ENCODE measurements around the gene TMEM212. TPM values are rescaled to one million over a fixed set of nuclear protein-coding genes. Genes with fewer than 3 reads are reported as not detected.

TMEM212 gene
- total and polyA plus RNA-seq, 4 experiments from 2014 or later = not detected

GRCh38 chr3:171803044-171803443, 40.1 kb upstream of the TMEM212 start:
- Histone ChIP-seq H3K4me3 (ENCODE audit: low read length in 2 of 2) (no peak overlapping the region), H3K27ac (ENCODE audit: low read depth, low read length) (no peak overlapping the region), H3K36me3 (ENCODE audit: insufficient read depth, low read length) (no peaks in the 10 kb centered on the region), H3K9me3 (ENCODE audit: control insufficient read depth in 1 of 2, low read length in 2 of 2) (no peaks in the 10 kb centered on the region), H3K4me1 (ENCODE audit: insufficient read depth, low read length) (no peaks in the 10 kb centered on the region), H3K27me3 (ENCODE audit: insufficient read depth, low read length) (no peaks in the 10 kb centered on the region)
- Mint-ChIP-seq H3K27me3 (peaks cover 4% of the 10 kb centered on the region in 2 donors), H3K4me3 (no peak overlapping the region), H3K27ac (no peak overlapping the region), H3K36me3 (no peaks in the 10 kb centered on the region), H3K4me1 (peaks cover 0 to 3% (median 2%) of the 10 kb centered on the region in 4 donors), H3K9me3 (no peaks in the 10 kb centered on the region)
- POLR2A ChIA-PET (ENCODE audit: partially characterized antibody) = no interaction called here
- no peak for DNase-seq
- CTCF ChIA-PET (ENCODE audit: partially characterized antibody) = no interaction called here
- intact Hi-C loops (cut with micrococcal nuclease) = no loop called here

GRCh38 chr3:171804618-171805389, 38.3 kb upstream of the TMEM212 start:
- Histone ChIP-seq H3K27me3 (ENCODE audit: insufficient read depth, low read length) (no peaks in the 10 kb centered on the region), H3K27ac (ENCODE audit: low read depth, low read length) (no peak overlapping the region), H3K9me3 (ENCODE audit: control insufficient read depth in 1 of 2, low read length in 2 of 2) (no peaks in the 10 kb centered on the region), H3K36me3 (ENCODE audit: insufficient read depth, low read length) (no peaks in the 10 kb centered on the region), H3K4me1 (ENCODE audit: insufficient read depth, low read length) (peaks cover 6% of the 10 kb centered on the region), H3K4me3 (ENCODE audit: low read length in 2 of 2) (no peak overlapping the region)
- peaks cover 8 to 11% of the 10 kb centered on the region in 2 donors for H3K27me3 Mint-ChIP-seq
- POLR2A ChIA-PET (ENCODE audit: partially characterized antibody) = no interaction called here
- no peaks in the 10 kb centered on the region for H3K9me3 Mint-ChIP-seq
- H3K4me1 Mint-ChIP-seq = peaks cover 7 to 12% (median 9%) of the 10 kb centered on the region in 4 donors
- CTCF ChIA-PET (ENCODE audit: partially characterized antibody) = no interaction called here
- H3K27ac Mint-ChIP-seq = no peak overlapping the region
- no peak overlapping the region for H3K4me3 Mint-ChIP-seq
- H3K36me3 Mint-ChIP-seq = no peaks in the 10 kb centered on the region
- DNase-seq = no peak
- intact Hi-C loops (cut with micrococcal nuclease) = no loop called here

- no peaks in the 10 kb centered on the region for H3K36me3 ChIP-seq (ENCODE audit: insufficient read depth, low read length)
- Mint-ChIP-seq H3K36me3 (no peaks in the 10 kb centered on the region), H3K4me3 (no peak overlapping the region), H3K4me1 (peaks cover 9 to 17% (median 11%) of the 10 kb centered on the region in 4 donors), H3K27me3 (peaks cover 10 to 14% of the 10 kb centered on the region in 2 donors), H3K9me3 (no peaks in the 10 kb centered on the region), H3K27ac (no peak overlapping the region)
- CTCF ChIA-PET (ENCODE audit: partially characterized antibody) = no interaction called here
- no peak overlapping the region for H3K27ac ChIP-seq (ENCODE audit: low read depth, low read length)
- H3K27me3 ChIP-seq (ENCODE audit: insufficient read depth, low read length) = no peaks in the 10 kb centered on the region
- peaks cover 10% of the 10 kb centered on the region for H3K4me1 ChIP-seq (ENCODE audit: insufficient read depth, low read length)
- intact Hi-C loops (cut with micrococcal nuclease) = no loop called here
- no peak for DNase-seq
- POLR2A ChIA-PET (ENCODE audit: partially characterized antibody) = no interaction called here
- H3K9me3 ChIP-seq (ENCODE audit: control insufficient read depth in 1 of 2, low read length in 2 of 2) = no peaks in the 10 kb centered on the region
- no peak overlapping the region for H3K4me3 ChIP-seq (ENCODE audit: low read length in 2 of 2)
Observed at GRCh38 chr3:171805687-171806086, 37.5 kb upstream of the TMEM212 start.

- Mint-ChIP-seq H3K9me3 (no peaks in the 10 kb centered on the region), H3K36me3 (no peaks in the 10 kb centered on the region), H3K27ac (no peak overlapping the region), H3K4me1 (peaks cover 9 to 19% (median 13%) of the 10 kb centered on the region in 4 donors), H3K27me3 (peaks cover 13 to 19% of the 10 kb centered on the region in 2 donors), H3K4me3 (no peak overlapping the region)
- intact Hi-C loops (cut with micrococcal nuclease) = no loop called here
- Histone ChIP-seq H3K36me3 (ENCODE audit: insufficient read depth, low read length) (no peaks in the 10 kb centered on the region), H3K27me3 (ENCODE audit: insufficient read depth, low read length) (no peaks in the 10 kb centered on the region), H3K4me3 (ENCODE audit: low read length in 2 of 2) (no peak overlapping the region), H3K9me3 (ENCODE audit: control insufficient read depth in 1 of 2, low read length in 2 of 2) (no peaks in the 10 kb centered on the region), H3K4me1 (ENCODE audit: insufficient read depth, low read length) (peaks cover 13% of the 10 kb centered on the region), H3K27ac (ENCODE audit: low read depth, low read length) (no peak overlapping the region)
- ChIA-PET POLR2A (ENCODE audit: partially characterized antibody) (no interaction called here), CTCF (ENCODE audit: partially characterized antibody) (interaction anchor here (1.3 kb wide), 1 partner anchor 526 kb away, joined by 4 read pairs; no protein-coding TSS in a partner anchor)
- no peak for DNase-seq
Observed at GRCh38 chr3:171806200-171807128, 36.7 kb upstream of the TMEM212 start.

- DNase-seq = no peak
- Histone ChIP-seq H3K4me1 (ENCODE audit: insufficient read depth, low read length) (peaks cover 13% of the 10 kb centered on the region), H3K9me3 (ENCODE audit: control insufficient read depth in 1 of 2, low read length in 2 of 2) (no peaks in the 10 kb centered on the region), H3K36me3 (ENCODE audit: insufficient read depth, low read length) (no peaks in the 10 kb centered on the region), H3K27me3 (ENCODE audit: insufficient read depth, low read length) (no peaks in the 10 kb centered on the region), H3K27ac (ENCODE audit: low read depth, low read length) (no peak overlapping the region), H3K4me3 (ENCODE audit: low read length in 2 of 2) (no peak overlapping the region)
- POLR2A ChIA-PET (ENCODE audit: partially characterized antibody) = no interaction called here
- no peak overlapping the region for H3K27ac Mint-ChIP-seq
- CTCF ChIA-PET (ENCODE audit: partially characterized antibody) = interaction anchor here (1.3 kb wide), 1 partner anchor 525 kb away, joined by 4 read pairs; no protein-coding TSS in a partner anchor
- H3K4me1 Mint-ChIP-seq = peaks cover 9 to 19% (median 13%) of the 10 kb centered on the region in 4 donors
- H3K27me3 Mint-ChIP-seq = peaks cover 15 to 21% of the 10 kb centered on the region in 2 donors
- H3K9me3 Mint-ChIP-seq = no peaks in the 10 kb centered on the region
- no peaks in the 10 kb centered on the region for H3K36me3 Mint-ChIP-seq
- H3K4me3 Mint-ChIP-seq = no peak overlapping the region
- intact Hi-C loops (cut with micrococcal nuclease) = no loop called here
Observed at GRCh38 chr3:171807129-171807675, 35.9 kb upstream of the TMEM212 start.

- Histone ChIP-seq H3K36me3 (ENCODE audit: insufficient read depth, low read length) (no peaks in the 10 kb centered on the region), H3K27me3 (ENCODE audit: insufficient read depth, low read length) (no peaks in the 10 kb centered on the region), H3K27ac (ENCODE audit: low read depth, low read length) (no peak overlapping the region), H3K4me1 (ENCODE audit: insufficient read depth, low read length) (peaks cover 13% of the 10 kb centered on the region), H3K4me3 (ENCODE audit: low read length in 2 of 2) (no peak overlapping the region), H3K9me3 (ENCODE audit: control insufficient read depth in 1 of 2, low read length in 2 of 2) (no peaks in the 10 kb centered on the region)
- Mint-ChIP-seq H3K4me1 (peaks cover 9 to 19% (median 13%) of the 10 kb centered on the region in 4 donors), H3K36me3 (no peaks in the 10 kb centered on the region), H3K27ac (no peak overlapping the region), H3K4me3 (peak overlapping the region in 3 of 8 donors; percentile 16 to 35 (median 16)), H3K9me3 (no peaks in the 10 kb centered on the region), H3K27me3 (peaks cover 15 to 21% of the 10 kb centered on the region in 2 donors)
- CTCF ChIA-PET (ENCODE audit: partially characterized antibody) = no interaction called here
- DNase-seq = no peak
- POLR2A ChIA-PET (ENCODE audit: partially characterized antibody) = no interaction called here
- intact Hi-C loops (cut with micrococcal nuclease) = no loop called here
Observed at GRCh38 chr3:171807806-171808205, 35.3 kb upstream of the TMEM212 start.

GRCh38 chr3:171809611-171809860, 33.6 kb upstream of the TMEM212 start:
- peaks cover 18 to 23% of the 10 kb centered on the region in 2 donors for H3K27me3 Mint-ChIP-seq
- peak overlapping the region; percentile 77 to 90 (median 86) for H3K4me3 Mint-ChIP-seq
- H3K4me1 ChIP-seq (ENCODE audit: insufficient read depth, low read length) = peaks cover 13% of the 10 kb centered on the region
- no peaks in the 10 kb centered on the region for H3K36me3 Mint-ChIP-seq
- no peak for DNase-seq
- peak overlapping the region; percentile 32 to 46 for H3K4me3 ChIP-seq (ENCODE audit: low read length in 2 of 2)
- H3K27ac Mint-ChIP-seq = peak overlapping the region in 5 of 7 donors; percentile 6 to 65 (median 48)
- H3K9me3 ChIP-seq (ENCODE audit: control insufficient read depth in 1 of 2, low read length in 2 of 2) = no peaks in the 10 kb centered on the region
- H3K27ac ChIP-seq (ENCODE audit: low read depth, low read length) = no peak overlapping the region
- no peaks in the 10 kb centered on the region for H3K9me3 Mint-ChIP-seq
- H3K36me3 ChIP-seq (ENCODE audit: insufficient read depth, low read length) = no peaks in the 10 kb centered on the region
- ChIA-PET CTCF (ENCODE audit: partially characterized antibody) (interaction anchor here (1.3 kb wide), 1 partner anchor 24 kb away, joined by 4 read pairs; no protein-coding TSS in a partner anchor), POLR2A (ENCODE audit: partially characterized antibody) (no interaction called here)
- intact Hi-C loops (cut with micrococcal nuclease) = no loop called here
- no peaks in the 10 kb centered on the region for H3K27me3 ChIP-seq (ENCODE audit: insufficient read depth, low read length)
- peaks cover 11 to 19% (median 13%) of the 10 kb centered on the region in 4 donors for H3K4me1 Mint-ChIP-seq

Measured in CD4-positive, alpha-beta memory T cell (primary cell).